Upper lobe of right lung (tissue), 1 donor: ENCODE data around the gene TMEM44. TPM values are rescaled to one million over a fixed set of nuclear protein-coding genes. Genes with fewer than 3 reads are reported as not detected.

Source experiments
- ATAC-seq: fragments of 200-7000 bp; cut with Tn5 transposase; one replicate; pipeline ENCODE4 v1.9.1; 2020; ENCODE audit warnings: mild to moderate bottlenecking, moderate library complexity
- DNase-seq: peaks from one replicate; pipeline ENCODE4 v3.0.0-alpha.2; 2020
- H3K27ac ChIP-seq: fragments of 200-600 bp; one replicate; pipeline ENCODE4 v1.8.0; 2022
- H3K27me3 ChIP-seq: fragments of 200-600 bp; one replicate; pipeline ENCODE4 v1.8.0; 2022; ENCODE audit warnings: mild to moderate bottlenecking
- H3K36me3 ChIP-seq: fragments of 200-600 bp; one replicate; pipeline ENCODE4 v1.8.0; 2022
- H3K4me1 ChIP-seq: fragments of 200-600 bp; one replicate; pipeline ENCODE4 v1.8.0; 2022
- H3K4me3 ChIP-seq: fragments of 200-600 bp; one replicate; pipeline ENCODE4 v1.8.0; 2022; ENCODE audit warnings: mild to moderate bottlenecking
- H3K9me3 ChIP-seq: fragments of 200-600 bp; one replicate; pipeline ENCODE4 v1.8.0; 2022
- intact Hi-C: fragments of 100-400 bp; cut with DNase I; formaldehyde crosslinking; loops from one replicate; pipeline ENCODE4 v1.11.0; 2022
- total RNA-seq: library from RNA; stranded (reverse); fragmentation: NEBNext Ultra II Directional; extraction: Animal tissue kit (Norgen Biotek cat#: 25700); gene quantifications from one replicate; pipeline ENCODE4 v1.2.1, GENCODE V29; 2021
- TF ChIP-seq, protein P1 (sequence below): fragments of 200-600 bp; IDR thresholded peaks from one replicate; pipeline ENCODE4 v1.8.0; 2022; ENCODE audit warnings: antibody characterized with exemption
- donor health status: DM: no; HTN: yes; CAD: no; lungs with severe emphysema.

Gene TMEM44
- total RNA-seq, 1 donor from 2014 or later, result 25.3 TPM

DNA sequence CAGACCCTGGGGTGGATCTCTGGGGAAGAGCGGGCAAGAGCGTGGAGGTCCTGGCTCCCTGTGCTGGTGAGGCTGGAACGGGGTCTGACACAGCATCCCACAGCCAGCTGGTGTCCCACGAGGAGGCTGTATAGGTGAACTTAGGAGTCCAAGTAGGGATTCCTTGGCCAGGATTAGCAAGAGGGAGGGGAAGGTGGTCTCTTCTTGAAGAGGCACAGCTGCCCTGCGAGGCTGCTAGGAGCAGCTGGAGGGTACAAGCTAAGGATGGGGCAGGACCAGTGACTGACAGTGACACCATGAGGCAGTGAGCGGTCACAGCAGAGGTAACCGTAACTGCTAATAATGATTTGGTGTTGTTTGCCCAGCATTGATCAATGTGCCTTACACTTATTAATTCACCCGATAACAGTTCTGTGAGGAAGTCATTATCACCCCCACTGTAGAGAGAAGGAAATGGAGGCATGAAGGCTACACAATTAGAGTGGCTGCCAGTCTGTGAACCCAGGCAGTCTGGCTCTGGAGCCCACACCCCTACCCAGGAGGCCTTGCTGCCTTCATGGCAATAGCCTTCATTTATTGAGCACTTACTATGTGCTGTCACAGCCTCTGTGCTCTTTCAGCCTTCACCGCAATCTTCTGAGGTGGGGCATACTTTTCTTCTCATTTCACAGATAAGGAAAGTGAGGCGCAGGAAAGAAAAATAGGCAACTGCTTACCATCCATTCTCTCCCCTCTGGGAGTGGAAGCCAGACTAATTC lies 59.4 kb downstream of the TMEM44 start:
- DNase-seq, result no peak
- peak; percentile 82 for ATAC-seq
- no peaks in the 10 kb centered on the region for H3K27me3 ChIP-seq
- intact Hi-C loops, result no loop called here
- H3K9me3 ChIP-seq, result no peaks in the 10 kb centered on the region
- H3K4me1 ChIP-seq, result peaks cover 18% of the 10 kb centered on the region
- H3K27ac ChIP-seq, result no peak overlapping the region
- no peak overlapping the region for H3K4me3 ChIP-seq
- TF ChIP-seq, protein P1, sequence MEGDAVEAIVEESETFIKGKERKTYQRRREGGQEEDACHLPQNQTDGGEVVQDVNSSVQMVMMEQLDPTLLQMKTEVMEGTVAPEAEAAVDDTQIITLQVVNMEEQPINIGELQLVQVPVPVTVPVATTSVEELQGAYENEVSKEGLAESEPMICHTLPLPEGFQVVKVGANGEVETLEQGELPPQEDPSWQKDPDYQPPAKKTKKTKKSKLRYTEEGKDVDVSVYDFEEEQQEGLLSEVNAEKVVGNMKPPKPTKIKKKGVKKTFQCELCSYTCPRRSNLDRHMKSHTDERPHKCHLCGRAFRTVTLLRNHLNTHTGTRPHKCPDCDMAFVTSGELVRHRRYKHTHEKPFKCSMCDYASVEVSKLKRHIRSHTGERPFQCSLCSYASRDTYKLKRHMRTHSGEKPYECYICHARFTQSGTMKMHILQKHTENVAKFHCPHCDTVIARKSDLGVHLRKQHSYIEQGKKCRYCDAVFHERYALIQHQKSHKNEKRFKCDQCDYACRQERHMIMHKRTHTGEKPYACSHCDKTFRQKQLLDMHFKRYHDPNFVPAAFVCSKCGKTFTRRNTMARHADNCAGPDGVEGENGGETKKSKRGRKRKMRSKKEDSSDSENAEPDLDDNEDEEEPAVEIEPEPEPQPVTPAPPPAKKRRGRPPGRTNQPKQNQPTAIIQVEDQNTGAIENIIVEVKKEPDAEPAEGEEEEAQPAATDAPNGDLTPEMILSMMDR, result peak; percentile 55
- no peaks in the 10 kb centered on the region for H3K36me3 ChIP-seq

DNA sequence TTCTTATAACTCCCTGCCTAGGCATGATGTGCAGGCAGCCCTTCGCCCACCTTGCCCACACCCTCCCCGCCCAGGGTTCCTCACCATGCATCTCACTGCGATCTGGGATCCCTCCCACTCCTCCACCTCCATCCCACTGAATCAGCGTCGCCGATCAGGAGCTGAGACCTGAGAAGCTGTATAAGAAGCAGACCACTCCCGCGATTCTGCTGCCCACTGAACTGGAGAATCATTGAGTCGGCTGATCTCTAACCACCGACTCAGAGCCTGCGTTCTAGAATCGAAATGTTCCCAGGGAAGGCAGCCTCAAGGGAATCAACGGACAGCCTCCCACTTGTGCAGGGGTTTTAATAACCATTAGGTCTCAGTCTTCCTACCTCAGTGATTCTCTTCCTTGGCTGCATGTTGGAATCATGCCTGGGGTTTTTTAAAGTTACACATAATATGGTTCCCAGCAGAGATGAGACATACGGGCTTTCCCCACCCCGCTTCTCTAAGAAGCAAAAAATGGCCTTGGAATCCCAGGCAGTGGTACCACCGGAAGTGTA lies 60.2 kb downstream of the TMEM44 start:
- Histone ChIP-seq H3K4me1 (peaks cover 18% of the 10 kb centered on the region), H3K9me3 (no peaks in the 10 kb centered on the region), H3K36me3 (no peaks in the 10 kb centered on the region), H3K27ac (no peak overlapping the region), H3K27me3 (no peaks in the 10 kb centered on the region), H3K4me3 (no peak overlapping the region)
- intact Hi-C loops, result no loop called here
- DNase-seq (no peak), ATAC-seq (no peak)
- TF ChIP-seq, protein P1, result no peak

DNA sequence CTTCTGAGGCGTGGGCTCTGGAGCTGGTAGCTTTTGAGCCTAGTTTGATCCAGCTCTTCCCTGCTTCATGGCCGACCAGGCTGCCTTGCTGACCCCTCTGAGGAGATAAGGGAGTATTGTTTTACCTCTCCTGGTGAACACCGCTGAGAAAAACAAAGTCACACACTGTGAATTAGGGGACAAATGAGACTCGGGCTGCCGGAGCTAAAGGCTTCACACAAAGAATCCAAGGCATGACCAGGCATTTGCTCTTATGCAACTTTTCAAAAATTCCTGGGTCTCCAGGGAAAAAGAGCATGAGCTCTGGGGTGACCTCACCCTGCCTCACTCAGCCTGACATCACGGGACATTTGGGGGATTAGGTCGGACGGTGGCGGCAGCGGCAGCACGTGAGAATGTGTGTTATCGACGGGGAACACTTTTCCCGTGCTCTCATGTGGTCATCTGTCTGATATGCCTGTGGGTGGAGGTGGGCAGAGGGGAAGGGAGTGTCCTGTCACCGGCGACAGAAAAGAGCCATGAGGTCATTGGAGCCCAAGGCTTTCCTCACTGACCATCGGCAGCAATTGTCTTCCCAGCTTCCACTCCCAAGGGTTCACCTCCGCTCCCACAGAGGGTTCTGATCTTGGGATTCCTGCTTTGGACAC lies 61.0 kb downstream of the TMEM44 start:
- no peaks in the 10 kb centered on the region for H3K27me3 ChIP-seq
- ATAC-seq (peak; percentile 72), DNase-seq (peak; percentile 74)
- no peak overlapping the region for H3K4me3 ChIP-seq
- peak overlapping the region; percentile 24 for H3K27ac ChIP-seq
- H3K9me3 ChIP-seq, result no peaks in the 10 kb centered on the region
- H3K4me1 ChIP-seq, result peaks cover 18% of the 10 kb centered on the region
- no peaks in the 10 kb centered on the region for H3K36me3 ChIP-seq
- TF ChIP-seq, protein P1, result no peak
- intact Hi-C loops, result no loop called here

- Histone ChIP-seq H3K4me1 (peaks cover 18% of the 10 kb centered on the region), H3K27me3 (no peaks in the 10 kb centered on the region), H3K4me3 (no peak overlapping the region), H3K36me3 (no peaks in the 10 kb centered on the region), H3K9me3 (no peaks in the 10 kb centered on the region), H3K27ac (peak overlapping the region; percentile 24)
- TF ChIP-seq, protein P1, result no peak
- DNase-seq, result no peak
- ATAC-seq, result no peak
- intact Hi-C loops, result no loop called here
These were observed 61.6 kb downstream of the TMEM44 start for GRCh38 chr3:194571491-194572142.

GRCh38 chr3:194570898-194571297 lies 62.3 kb downstream of the TMEM44 start:
- intact Hi-C loops, result no loop called here
- no peak for DNase-seq
- H3K27ac ChIP-seq, result no peak overlapping the region

More at GRCh38 chr3:194570898-194571297, 62.3 kb downstream of the TMEM44 start:
- peaks cover 17% of the 10 kb centered on the region for H3K4me1 ChIP-seq
- TF ChIP-seq, protein P1, result no peak
- no peaks in the 10 kb centered on the region for H3K36me3 ChIP-seq
- no peaks in the 10 kb centered on the region for H3K27me3 ChIP-seq
- H3K9me3 ChIP-seq, result no peaks in the 10 kb centered on the region
- ATAC-seq, result no peak
- no peak overlapping the region for H3K4me3 ChIP-seq
